ENCODE results near the gene TNFRSF21. TPM values are rescaled to one million over a fixed set of nuclear protein-coding genes. Genes with fewer than 3 reads are reported as not detected.

The TNFRSF21 gene
- polyA plus RNA-seq, 1 donor from 2014 or later = 13.0 TPM

DNA sequence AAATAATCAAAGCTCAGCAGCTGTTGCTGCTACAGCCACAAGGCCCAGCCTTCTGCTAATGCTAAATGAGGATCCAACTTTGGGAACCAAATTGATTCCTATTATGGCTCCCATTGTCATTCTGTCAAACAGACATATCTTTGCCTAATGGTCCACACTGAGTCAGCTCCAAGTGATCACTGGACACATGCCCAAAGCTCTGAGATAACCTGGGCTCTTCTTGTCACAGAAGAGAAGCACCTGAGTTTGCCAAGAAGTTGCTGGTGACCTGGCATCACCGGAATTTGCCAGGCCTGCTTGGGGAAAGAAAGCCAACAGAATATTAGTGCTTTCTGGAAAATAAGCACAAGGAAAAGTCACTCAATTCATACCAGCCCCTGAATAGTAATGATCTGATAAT is 5.8 kb downstream of the TNFRSF21 start:
- no peak overlapping the region for H3K4me2 ChIP-seq (ENCODE audit: low read length)
- H3K79me2 ChIP-seq (replicated peaks; ENCODE audit: insufficient read depth, low read length) = peaks cover 78% of the 10 kb centered on the region
- H2AFZ ChIP-seq (ENCODE audit: low read depth, low read length) = no peak overlapping the region
- no peaks in the 10 kb centered on the region for H3K27me3 ChIP-seq (ENCODE audit: insufficient read depth, low read depth, low read length)
- H3K36me3 ChIP-seq (ENCODE audit: insufficient read depth, low read length) = no peaks in the 10 kb centered on the region
- no peak overlapping the region for H3K27ac ChIP-seq (ENCODE audit: low read length)
- no peaks in the 10 kb centered on the region for H4K20me1 ChIP-seq (ENCODE audit: insufficient read depth)
- no peak overlapping the region for H3K9ac ChIP-seq (ENCODE audit: low read length)
- TF ChIP-seq CTCF (IDR thresholded peaks at IDR 0.05; ENCODE audit: poor library complexity, severe bottlenecking) = no peak
- no peak for TF ChIP-seq TAF1 (IDR thresholded peaks at IDR 0.05; ENCODE audit: low read depth)
- no peak for TF ChIP-seq RAD21 (conservative IDR thresholded peaks at IDR 0.05)
- no peak for TF ChIP-seq REST (IDR thresholded peaks at IDR 0.05; ENCODE audit: borderline replicate concordance)
- TF ChIP-seq EZH2 (IDR thresholded peaks at IDR 0.05; ENCODE audit: borderline replicate concordance, insufficient read depth, low read length, poor library complexity, severe bottlenecking) = no peak
- no peak for TF ChIP-seq POLR2AphosphoS5 (IDR thresholded peaks at IDR 0.05)
- TF ChIP-seq SMC3 (conservative IDR thresholded peaks at IDR 0.05; ENCODE audit: poor library complexity) = no peak
- TF ChIP-seq EP300 (conservative IDR thresholded peaks at IDR 0.05; ENCODE audit: poor library complexity, severe bottlenecking) = no peak
- no peak for TF ChIP-seq MXI1 (conservative IDR thresholded peaks at IDR 0.05; ENCODE audit: poor library complexity, severe bottlenecking)
- H3F3A ChIP-seq (ENCODE audit: insufficient read depth, low read length, poor library complexity, severe bottlenecking) = no peaks in the 10 kb centered on the region
- H3K9me2 ChIP-seq (ENCODE audit: insufficient read depth, low read length) = no peaks in the 10 kb centered on the region
- H3K9me3 ChIP-seq (ENCODE audit: low read length) = no peaks in the 10 kb centered on the region
- no peak overlapping the region for H3K4me3 ChIP-seq (ENCODE audit: low read length)

- H3K9me2 ChIP-seq (ENCODE audit: insufficient read depth, low read length) = no peaks in the 10 kb centered on the region
- H3K9me3 ChIP-seq (ENCODE audit: low read length) = no peaks in the 10 kb centered on the region
- no peak overlapping the region for H3K4me3 ChIP-seq (ENCODE audit: low read length)
- no peaks in the 10 kb centered on the region for H3F3A ChIP-seq (ENCODE audit: insufficient read depth, low read length, poor library complexity, severe bottlenecking)
- H3K79me2 ChIP-seq (replicated peaks; ENCODE audit: insufficient read depth, low read length) = peaks cover 73% of the 10 kb centered on the region
- H3K9ac ChIP-seq (ENCODE audit: low read length) = no peak overlapping the region
- H3K27me3 ChIP-seq (ENCODE audit: insufficient read depth, low read depth, low read length) = no peaks in the 10 kb centered on the region
- H3K27ac ChIP-seq (ENCODE audit: low read length) = no peak overlapping the region
- no peak overlapping the region for H2AFZ ChIP-seq (ENCODE audit: low read depth, low read length)
- no peaks in the 10 kb centered on the region for H4K20me1 ChIP-seq (ENCODE audit: insufficient read depth)
- no peaks in the 10 kb centered on the region for H3K36me3 ChIP-seq (ENCODE audit: insufficient read depth, low read length)
- H3K4me2 ChIP-seq (ENCODE audit: low read length) = no peak overlapping the region
- TF ChIP-seq EZH2 (IDR thresholded peaks at IDR 0.05; ENCODE audit: borderline replicate concordance, insufficient read depth, low read length, poor library complexity, severe bottlenecking) (no peak), MXI1 (conservative IDR thresholded peaks at IDR 0.05; ENCODE audit: poor library complexity, severe bottlenecking) (no peak), SMC3 (conservative IDR thresholded peaks at IDR 0.05; ENCODE audit: poor library complexity) (no peak), RAD21 (conservative IDR thresholded peaks at IDR 0.05) (no peak), CTCF (IDR thresholded peaks at IDR 0.05; ENCODE audit: poor library complexity, severe bottlenecking) (no peak), POLR2AphosphoS5 (IDR thresholded peaks at IDR 0.05) (no peak), TAF1 (IDR thresholded peaks at IDR 0.05; ENCODE audit: low read depth) (no peak)
Observed at GRCh38 chr6:47303342-47303741, 6.4 kb downstream of the TNFRSF21 start.

Data from neural cell (in vitro differentiated cells).